GM19023 (cell line): ENCODE data around the gene ACCS.

Experiments used
- ATAC-seq: cut with Tn5 transposase; IDR thresholded peaks from one replicate; pipeline ENCODE4 v1.9.1; 2021; ENCODE audit warnings: mild to moderate bottlenecking, moderate library complexity; ENCODE audit not compliant: unreplicated experiment

The ACCS gene

GRCh38 chr11:44088377-44088776, 22.3 kb downstream of the ACCS start:
- ATAC-seq: no peak

DNA sequence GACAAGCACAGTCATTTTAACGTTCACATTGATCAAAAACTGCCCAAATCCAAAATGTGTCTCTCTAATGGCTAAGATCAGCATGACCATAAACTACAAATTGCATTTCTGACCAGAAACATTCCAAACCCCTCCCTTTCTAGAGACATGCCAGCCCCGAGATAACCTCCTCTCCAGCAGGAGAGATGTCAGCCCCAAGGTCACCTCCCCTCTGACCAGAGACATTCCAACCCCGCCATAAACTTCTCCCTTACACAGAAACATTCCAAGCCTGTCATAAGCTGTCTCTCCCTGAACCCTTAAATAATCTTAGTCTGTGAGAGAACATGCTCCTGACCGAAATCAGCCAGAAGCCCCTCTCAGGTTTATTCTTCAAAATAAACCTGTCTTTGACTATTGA, 22.8 kb downstream of the ACCS start:
- no peak for ATAC-seq

DNA sequence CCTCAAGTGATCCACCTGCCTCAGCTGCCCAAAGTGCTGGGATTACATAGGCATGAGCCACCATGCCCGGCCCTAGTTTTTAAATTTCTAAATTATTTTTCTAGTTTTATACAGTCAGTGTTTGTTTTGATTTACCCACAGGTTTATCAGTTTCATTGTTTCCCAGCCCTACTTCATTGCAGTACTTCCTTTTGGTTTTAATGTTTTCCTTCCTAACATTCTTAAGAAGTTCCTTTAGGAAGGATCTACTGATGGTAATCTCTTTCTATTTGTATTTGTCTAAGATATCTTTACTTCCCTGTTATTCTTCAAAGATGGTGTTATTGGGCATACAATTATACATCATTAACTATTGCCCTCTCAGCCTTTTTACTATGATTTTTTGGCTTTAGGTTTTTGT, 24.5 kb downstream of the ACCS start:
- no peak for ATAC-seq

DNA sequence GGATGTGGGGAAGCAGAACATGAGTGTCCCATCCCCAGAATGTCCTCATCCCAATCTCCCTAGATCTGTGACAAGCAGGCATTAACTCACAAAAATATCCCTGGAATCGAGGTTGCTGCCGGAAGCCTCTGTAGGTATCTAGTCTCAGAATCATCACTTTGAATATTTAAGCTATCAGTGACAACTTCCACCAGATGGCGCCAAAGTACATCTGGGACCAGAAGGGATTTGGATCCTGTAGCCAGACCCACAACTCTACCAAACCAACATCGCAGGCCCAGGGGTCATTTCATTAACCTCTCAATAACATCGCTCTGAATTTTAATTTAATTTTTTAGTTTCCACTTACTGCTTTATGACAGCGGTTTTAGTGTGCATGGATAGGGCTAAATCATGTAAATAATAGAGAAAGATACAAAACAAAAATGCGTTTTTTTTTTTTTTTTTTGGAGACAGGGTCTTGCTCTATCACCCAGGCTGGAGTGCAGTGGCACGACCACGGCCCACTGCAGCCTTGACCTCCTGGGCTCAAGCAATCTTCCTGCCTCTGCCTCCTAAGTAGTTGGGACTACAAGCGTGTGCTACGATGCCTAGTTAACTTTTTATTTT, 28.3 kb downstream of the ACCS start:
- ATAC-seq: no peak

- ATAC-seq: peak; percentile 93
These were observed 29.7 kb downstream of the ACCS start, which contains the start of gene EXT2 for GRCh38 chr11:44095506-44096359. Gene EXT2 (plus strand): TSS chr11:44095678. CDS start chr11:44107713, 12,035 bp downstream.

GRCh38 chr11:44096360-44097185, 30.5 kb downstream of the ACCS start:
- ATAC-seq: peak; percentile 9

GRCh38 chr11:44097821-44098220, 31.8 kb downstream of the ACCS start:
- ATAC-seq: no peak

DNA sequence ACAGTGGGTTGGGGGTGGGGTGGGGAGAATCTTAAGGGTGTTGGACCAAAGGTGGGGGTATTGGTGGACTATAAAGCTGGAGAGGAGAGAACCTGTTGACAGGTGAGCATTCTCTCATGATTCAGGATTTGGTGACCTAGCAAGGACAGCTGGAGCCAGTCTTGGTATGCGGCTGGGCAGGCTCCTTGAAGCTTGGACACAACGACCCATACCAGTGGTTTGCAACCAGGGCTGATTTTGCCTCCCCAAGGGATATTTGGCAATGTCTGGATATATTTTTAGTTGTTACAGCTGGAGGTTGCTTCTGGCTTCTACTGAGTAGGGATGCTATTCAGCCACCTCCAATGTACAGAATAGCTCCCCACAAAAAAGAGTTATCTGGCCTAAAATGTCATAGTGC, 35.0 kb downstream of the ACCS start:
- no peak for ATAC-seq

- ATAC-seq: no peak
These were observed 38.6 kb downstream of the ACCS start for GRCh38 chr11:44104481-44105294.

- ATAC-seq: no peak
These were observed 42.2 kb downstream of the ACCS start for GRCh38 chr11:44108260-44108659.

- ATAC-seq: peak; percentile 91
These were observed 44.2 kb downstream of the ACCS start for GRCh38 chr11:44110231-44110679.

- ATAC-seq: no peak
These were observed 46.2 kb downstream of the ACCS start for GRCh38 chr11:44112091-44112821.

DNA sequence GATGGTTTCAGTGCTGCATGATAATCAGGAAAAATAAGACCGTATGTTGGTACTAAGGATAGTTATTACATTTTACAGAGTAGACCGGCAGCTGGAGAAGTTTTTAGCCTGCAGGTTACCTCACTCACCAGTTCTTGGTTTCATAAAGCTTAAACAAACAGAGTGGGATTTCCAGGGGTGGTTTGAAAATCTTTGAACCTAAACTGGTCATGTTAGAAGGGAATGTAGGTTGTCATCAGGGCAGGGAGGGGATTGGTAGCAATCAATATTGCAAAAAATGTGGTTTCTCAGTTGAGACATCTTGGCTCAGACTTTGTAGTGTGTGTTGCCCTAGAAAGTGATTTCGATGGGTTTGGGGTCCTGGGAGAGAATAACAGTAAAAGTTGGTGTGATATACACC, 46.9 kb downstream of the ACCS start:
- no peak for ATAC-seq

DNA sequence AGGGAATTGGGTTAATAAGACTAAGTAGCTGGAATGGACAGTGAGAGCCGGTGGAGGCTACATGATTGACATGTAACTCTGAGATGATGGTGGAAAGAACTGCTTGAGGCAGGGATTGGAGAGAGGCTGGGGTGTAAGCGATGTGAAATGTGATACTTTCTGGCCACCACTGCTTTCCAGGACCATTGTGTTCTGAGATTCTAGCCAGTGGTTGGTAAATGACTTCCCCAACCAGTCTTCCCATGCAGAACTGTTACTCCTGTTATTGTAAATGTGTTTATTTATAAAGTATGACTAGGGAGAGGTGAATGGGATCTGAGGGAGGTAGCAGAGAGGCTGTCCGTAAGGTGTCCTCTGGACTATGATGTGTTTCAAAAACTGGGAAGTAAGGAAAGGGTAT, 47.5 kb downstream of the ACCS start:
- ATAC-seq: no peak

DNA sequence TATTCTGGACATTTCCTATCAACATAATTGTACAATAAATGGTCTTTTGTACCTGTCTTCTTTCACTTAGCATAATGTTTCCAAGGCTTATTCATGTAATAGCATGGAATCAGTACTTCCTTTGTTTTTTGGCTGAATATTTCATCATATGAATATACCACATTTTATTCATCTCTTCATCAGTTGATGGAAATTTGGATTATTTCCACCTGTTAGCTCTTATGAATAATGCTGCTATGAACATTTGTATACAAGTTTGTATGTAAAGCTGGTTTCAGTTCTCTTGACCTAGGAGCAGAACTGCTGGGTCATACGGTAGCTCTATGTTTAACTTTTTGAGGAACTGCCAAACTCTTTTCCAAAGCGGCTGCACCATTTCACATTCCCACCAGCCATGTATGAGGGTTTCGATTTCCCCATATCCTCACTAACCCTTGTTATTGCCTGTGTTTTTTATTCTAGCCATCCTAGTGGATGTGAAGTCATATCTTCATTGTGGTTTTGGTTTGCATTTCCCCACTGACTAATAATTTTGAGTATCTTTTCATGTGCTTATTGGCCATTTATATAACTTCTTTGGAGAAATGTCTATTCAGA, 50.3 kb downstream of the ACCS start:
- ATAC-seq: no peak

GRCh38 chr11:44120169-44120568, 54.1 kb downstream of the ACCS start:
- ATAC-seq: no peak

DNA sequence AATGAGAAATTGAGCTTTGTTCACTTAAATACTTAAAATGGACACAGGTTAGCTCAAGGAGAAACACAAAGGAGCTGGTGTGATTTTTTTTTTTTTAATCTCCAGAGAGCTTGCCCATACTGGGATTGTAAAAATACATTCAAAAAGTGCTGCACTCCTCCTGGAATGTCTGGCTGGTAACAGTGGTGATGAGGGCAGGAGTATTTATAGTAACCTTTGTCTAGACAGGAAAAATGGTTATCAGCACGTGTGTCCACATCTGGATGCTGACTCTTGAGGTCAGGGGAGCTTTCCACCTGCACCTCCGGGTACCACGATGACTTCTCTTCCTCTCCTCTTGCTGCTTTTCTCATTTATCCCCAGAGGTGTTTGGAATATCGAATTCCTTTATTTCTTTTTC, 59.5 kb downstream of the ACCS start:
- ATAC-seq: no peak

DNA sequence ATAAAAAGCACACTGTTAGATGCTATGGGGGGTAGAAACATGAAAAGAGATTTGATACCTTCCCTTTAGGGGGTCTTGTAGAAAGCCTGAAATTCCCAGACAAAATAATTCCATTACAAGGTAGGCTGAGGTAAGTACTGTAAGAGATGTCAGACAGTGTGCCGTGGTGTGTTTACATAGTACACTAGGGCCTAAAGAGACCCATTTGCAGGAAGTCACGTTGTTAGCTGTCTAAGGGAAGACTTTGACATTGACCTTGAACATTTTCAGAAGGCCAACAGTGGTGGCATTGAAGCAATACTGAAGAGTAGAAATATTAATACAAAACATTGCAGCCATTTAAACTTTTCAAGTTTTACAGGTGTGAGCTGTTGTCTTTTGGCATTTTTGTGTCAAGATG, 60.2 kb downstream of the ACCS start:
- no peak for ATAC-seq

DNA sequence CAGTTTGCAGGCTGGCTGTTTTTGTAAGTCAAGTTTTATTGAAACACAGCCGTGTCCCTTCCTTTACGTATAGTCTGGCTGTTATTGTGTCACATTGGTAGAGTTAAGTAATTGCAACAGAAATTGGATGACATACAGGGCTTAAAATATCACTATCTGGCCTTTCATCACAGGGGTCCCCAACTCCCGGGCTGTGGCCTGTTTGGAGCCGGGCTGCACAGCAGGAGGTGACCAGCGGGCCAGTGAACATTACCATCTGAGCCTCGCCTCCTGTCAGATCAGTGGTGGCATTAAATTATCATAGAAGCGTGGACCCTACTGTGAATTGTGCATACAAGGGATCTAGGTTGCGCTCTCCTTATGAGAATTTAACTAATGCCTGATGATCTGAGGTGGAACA, 61.1 kb downstream of the ACCS start:
- no peak for ATAC-seq

DNA sequence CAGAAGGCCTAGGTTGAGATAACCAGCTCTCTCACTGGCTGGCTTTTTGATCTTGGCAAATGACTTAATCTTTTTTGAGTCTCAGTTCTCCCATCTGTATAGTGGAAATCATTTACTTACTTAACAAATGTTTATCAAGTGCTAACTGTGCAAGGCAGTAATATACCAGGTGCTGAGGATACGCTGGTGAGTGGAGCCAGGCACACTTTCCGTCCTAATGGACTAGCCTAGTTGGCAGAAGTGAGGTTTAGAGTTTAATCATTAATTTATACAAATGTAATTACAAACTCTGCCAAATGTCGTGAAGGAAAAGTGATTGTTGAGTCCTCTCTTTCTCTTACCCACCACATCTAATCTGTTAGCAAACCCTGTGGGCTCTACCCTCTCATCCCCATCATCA, 62.7 kb downstream of the ACCS start:
- no peak for ATAC-seq
